ENCODE data around the gene CFAP20DC. TPM values are rescaled to one million over a fixed set of nuclear protein-coding genes. Genes with fewer than 3 reads are reported as not detected.
A peak's percentile ranks its signal among the peaks of the same experiment; 100 is the strongest.

CFAP20DC gene
- total and polyA plus RNA-seq, 10 of the 15 experiments (the other 5 are each of a cell fraction or from before 2014, with no cell fraction given): 0.53 to 11.6 (median 2.0) TPM

GRCh38 chr3:58900386-58900785, 149.4 kb downstream of the CFAP20DC start (continued):
- TF ChIP-seq MLLT1 (IDR thresholded peaks at IDR 0.05) (no peak), HDAC6 (IDR thresholded peaks at IDR 0.05; ENCODE audit: unreplicated experiment) (no peak), RAD21 (IDR thresholded peaks at IDR 0.05; ENCODE audit: insufficient read depth, low read depth, low read length) (no peak), SIX5 (IDR thresholded peaks at IDR 0.05; ENCODE audit: low read depth, low read length, severe bottlenecking) (no peak), STAT3 (IDR thresholded peaks at IDR 0.05; ENCODE audit: low read depth, low read length) (no peak)

- TF ChIP-seq IKZF2 (IDR thresholded peaks at IDR 0.05) (peak in 1 of 2 experiments; percentile 6; a peak in 1 of 4 replicates), USF2 (IDR thresholded peaks at IDR 0.05; ENCODE audit: borderline replicate concordance, low read depth, low read length) (no peak)
- Histone ChIP-seq H3K4me2 (ENCODE audit: control insufficient read depth, insufficient read depth) (no peak overlapping the region; the same call in 1 of the 2 replicates), H2AFZ (ENCODE audit: control insufficient read depth, low read depth, low read length) (no peak overlapping the region), H3K9ac (ENCODE audit: control insufficient read depth, insufficient read depth, low read length) (no peak overlapping the region), H3K4me1 (ENCODE audit: control insufficient read depth, insufficient read depth, low read length) (peaks cover 8% of the 10 kb centered on the region; the same call in 1 of the 2 replicates), H3K36me3 (ENCODE audit: control insufficient read depth in 2 of 2, insufficient read depth in 2 of 2, low read length in 1 of 2) (no peaks in the 10 kb centered on the region), H3K79me2 (ENCODE audit: control insufficient read depth, insufficient read depth, low read length) (no peaks in the 10 kb centered on the region), H3K4me3 (no peak overlapping the region), H3K27ac (ENCODE audit: control insufficient read depth, insufficient read depth) (no peak overlapping the region), H3K9me3 (replicated peaks; ENCODE audit: control insufficient read depth, insufficient read depth, low read length) (no peaks in the 10 kb centered on the region; the same call in 2 of the 3 replicates), H3K27me3 (replicated peaks in 1 of 2; ENCODE audit: control insufficient read depth in 2 of 2, insufficient read depth in 2 of 2, low read length in 1 of 2) (no peaks in the 10 kb centered on the region), H4K20me1 (ENCODE audit: control insufficient read depth, insufficient read depth) (no peaks in the 10 kb centered on the region)
- ChIA-PET RAD21 (ENCODE audit: unreplicated experiment) (interaction anchor here (0.7 to 4.8 kb wide), 9 partner anchors 12 to 148 kb away, joined by 3 to 15 read pairs (median 4); no protein-coding TSS in a partner anchor), POLR2A (interaction anchor here (1.8 kb wide), 1 partner anchor 23 kb away, joined by 3 read pairs; no protein-coding TSS in a partner anchor), SMC1A (ENCODE audit: uncharacterized antibody, unreplicated experiment) (interaction anchor here (1.0 to 3.4 kb wide), 10 partner anchors 8 to 98 kb away, joined by 3 to 24 read pairs (median 6); no protein-coding TSS in a partner anchor), CTCF (interaction anchor here (1.0 to 2.9 kb wide), 4 partner anchors 24 to 153 kb away, joined by 3 to 11 read pairs (median 8); no protein-coding TSS in a partner anchor)
- no TSS peak for BruUV-seq (replicated peaks)
- no peak for FAIRE-seq
- peak; percentile 58 for ATAC-seq
- in situ Hi-C loops (cut with MboI) (no loop called here), intact Hi-C loops (cut with micrococcal nuclease; ENCODE audit: unreplicated experiment) (loop anchor here (5.0 kb wide), 1 partner anchor 52 kb away; no protein-coding TSS in a partner anchor)
- WGBS (ENCODE audit: insufficient coverage, insufficient replicate concordance, low lambda C conversion rate, missing lambda C conversion rate): 21% methylated on average over 2 of the region's 2 CpGs
- peak; percentile 11 for DNase-seq (ENCODE audit: low read depth, low spot score)
Observed at GRCh38 chr3:58899953-58900298, 149.9 kb downstream of the CFAP20DC start.
